HG03280 (cell line): Measurements from ENCODE around the gene TLR5.

Source experiments
- ATAC-seq: cut with Tn5 transposase; IDR thresholded peaks from one replicate; pipeline ENCODE4 v1.9.1; 2021; ENCODE audit warnings: mild to moderate bottlenecking, moderate library complexity; ENCODE audit not compliant: unreplicated experiment

TLR5 gene

DNA sequence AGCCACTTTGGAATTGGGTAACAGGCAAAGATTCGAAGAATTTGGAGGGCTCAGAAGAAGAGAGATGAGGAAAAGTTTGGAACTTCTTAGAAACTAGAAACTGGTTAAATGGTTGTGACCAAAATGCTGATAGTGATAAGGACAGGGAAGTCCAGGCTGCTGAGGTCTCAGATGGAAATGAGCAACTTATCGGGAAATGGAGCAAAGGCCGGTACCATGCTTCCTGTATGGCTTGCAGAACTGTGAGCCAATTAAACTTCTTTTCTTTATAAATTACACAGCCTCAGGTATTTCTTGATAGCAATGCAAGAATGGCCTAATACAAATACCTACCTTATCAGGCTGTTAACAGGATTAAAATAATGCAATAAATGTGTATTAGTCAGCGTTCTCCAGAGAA is 9.4 kb upstream of the TLR5 start:
- ATAC-seq = no peak

DNA sequence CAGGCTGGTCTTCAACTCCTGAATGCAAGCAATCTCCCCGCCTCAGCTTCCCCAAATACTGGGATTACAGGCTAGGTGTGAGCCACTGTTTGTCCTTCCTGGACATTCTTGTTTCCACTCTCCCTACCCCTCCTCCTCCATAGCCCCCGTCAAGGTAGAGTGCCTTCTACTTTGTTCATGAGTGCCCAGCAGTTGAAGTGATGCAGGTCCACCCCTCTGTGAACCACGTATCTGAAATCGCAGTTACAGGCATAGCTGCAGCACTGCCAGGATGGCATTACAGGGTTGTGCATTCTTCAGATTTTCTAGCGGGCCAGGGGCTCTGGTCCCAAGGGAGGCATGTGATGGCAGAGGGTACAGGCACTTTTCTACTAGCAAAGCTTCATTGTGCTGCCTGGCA is 7.4 kb upstream of the TLR5 start:
- ATAC-seq = no peak

DNA sequence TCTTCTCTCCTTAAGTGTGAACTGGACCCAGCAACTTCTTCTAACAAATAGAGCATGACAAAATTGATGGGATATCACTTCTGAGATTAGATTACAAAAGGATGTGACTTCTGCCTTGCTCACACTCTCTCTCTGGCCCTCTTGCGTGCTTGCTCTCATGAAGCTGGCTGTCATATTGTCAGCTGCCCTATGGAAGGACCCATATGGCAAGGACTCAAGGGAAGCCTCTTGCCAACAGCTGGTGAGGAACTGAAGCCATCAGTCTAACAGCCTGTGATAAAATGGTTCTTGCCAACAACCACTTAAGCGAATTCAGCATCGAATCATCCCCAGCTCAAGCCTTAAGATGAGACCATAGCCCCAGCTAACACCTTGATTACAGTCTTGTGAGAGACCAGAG is 4.8 kb upstream of the TLR5 start:
- ATAC-seq = no peak

DNA sequence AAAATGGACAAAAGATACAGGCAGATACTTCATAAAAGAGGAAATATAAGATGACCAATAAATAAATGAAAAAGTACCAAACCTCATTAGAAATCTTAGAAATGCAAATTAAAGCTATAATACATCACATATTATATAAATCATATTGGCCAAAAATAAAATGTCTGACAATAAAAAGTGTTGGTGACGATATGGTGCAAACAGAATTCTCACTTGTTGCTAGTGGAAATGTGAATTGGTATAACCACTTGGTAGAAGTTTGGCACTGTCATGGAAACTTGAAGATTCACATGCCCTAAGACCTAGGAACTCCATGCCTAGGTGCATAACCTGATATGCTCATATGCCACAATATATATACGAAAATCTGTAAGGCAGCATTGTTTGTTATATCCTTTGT is 4.4 kb upstream of the TLR5 start:
- no peak for ATAC-seq

DNA sequence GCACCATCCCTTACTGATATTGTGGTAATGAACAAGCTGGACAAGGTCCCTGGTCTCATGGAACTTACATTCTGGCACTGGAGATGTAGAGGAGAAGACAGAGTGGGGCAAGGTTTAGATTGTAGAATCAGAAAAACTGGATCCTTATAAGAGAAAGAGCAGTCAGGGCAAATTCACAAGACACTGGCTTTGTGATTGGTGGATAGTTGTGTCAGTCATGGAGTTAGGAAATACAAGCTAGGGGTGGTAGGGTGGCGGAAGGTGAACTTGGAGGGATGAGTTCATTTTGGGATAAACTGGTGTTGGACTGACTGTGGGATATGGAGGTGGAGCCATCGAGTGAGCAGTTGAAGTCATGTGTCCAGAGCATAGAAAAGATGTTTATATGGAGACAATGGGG is 3.7 kb upstream of the TLR5 start:
- no peak for ATAC-seq

DNA sequence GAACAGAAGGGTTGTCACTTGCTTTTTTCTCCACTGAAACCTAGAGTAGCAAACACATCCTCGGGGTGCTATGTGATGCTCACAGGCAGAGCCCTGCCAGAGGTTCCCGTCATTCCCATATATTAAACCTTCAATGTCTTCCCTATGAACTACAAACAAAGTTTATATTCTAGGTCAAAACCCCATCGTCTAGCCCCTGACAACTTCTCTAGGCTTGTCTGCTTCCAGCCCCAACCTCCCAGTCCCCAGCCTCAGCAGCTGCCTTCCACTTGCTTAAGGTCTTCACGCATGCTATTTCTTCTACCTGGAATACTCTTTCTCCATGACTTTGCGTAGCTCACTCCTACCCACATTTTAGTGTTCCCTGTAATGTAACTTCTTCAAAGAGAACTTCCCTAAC is 1.9 kb upstream of the TLR5 start:
- ATAC-seq = no peak

DNA sequence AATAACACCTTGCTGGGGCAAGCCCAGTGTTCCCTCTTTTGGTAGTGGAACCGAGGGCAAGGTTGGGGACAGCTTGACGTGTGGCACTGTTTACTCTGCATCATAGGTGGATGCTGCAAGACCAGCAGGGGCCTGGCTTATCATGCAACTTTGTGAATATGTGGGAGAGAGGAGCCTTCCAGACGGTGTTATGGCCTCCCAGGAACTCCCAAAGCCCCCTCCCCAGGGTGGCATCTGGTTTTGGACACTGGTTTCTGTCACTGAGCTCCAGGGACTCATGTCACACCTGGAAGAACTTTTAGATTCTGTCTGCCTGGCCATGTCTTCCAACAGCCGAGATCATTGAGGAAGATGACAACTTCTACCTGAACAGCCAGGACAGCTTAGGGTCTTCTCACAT is 1.4 kb upstream of the TLR5 start:
- ATAC-seq = no peak

DNA sequence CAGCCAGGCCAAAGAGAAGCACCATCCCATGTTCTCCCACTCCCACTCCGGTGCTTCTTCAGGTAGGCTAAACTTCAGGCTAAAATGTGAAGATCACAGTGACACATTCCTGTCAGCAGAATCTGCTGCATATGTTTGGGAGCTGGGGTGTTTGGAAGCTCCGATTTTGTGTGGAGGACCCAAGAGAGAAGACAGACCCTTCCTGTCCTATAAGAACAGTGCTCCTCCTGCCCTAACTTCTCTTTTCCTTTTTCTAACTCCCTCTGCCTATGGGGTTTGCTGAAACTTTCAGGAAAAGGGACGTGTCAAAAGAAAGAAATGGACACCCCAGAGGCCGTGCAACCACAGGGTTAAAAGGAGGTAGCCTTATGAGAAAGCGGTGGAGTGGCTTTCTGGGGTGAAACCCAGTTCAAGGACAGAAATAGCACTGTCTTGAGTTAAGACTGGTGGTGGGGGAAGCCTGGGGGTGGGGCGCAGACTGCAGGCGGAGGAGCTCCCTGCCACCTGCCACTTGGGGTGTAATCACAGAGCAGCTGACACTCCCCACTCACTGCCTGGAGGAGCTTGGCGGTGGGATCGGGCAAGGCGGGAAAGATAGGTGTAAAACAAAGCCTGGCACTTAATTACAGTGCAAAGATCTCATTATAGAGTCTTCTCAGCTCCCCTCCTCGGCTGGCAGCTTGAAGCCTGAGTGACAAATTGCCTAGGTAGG is 645 bp upstream of the TLR5 start:
- ATAC-seq = peak; percentile 39

DNA sequence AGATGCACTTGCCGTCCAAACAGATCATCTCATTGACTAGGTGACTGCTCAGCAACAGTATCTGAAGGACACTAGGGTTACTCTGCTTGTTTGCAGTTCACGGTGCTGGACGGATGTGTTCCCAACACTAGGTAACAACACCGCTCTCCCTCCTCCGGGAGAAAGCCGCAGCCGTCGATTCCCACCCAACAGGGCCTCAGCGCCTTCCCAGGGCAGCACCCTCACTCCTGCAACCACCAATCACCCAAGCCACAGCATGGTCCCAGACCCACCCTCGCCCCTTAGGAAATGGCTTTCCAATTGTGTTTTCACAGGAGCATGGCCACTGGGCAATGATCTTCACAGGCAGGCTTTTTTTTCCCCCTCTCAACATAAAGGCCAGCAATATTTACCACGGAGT is 779 bp downstream of the TLR5 start:
- no peak for ATAC-seq

DNA sequence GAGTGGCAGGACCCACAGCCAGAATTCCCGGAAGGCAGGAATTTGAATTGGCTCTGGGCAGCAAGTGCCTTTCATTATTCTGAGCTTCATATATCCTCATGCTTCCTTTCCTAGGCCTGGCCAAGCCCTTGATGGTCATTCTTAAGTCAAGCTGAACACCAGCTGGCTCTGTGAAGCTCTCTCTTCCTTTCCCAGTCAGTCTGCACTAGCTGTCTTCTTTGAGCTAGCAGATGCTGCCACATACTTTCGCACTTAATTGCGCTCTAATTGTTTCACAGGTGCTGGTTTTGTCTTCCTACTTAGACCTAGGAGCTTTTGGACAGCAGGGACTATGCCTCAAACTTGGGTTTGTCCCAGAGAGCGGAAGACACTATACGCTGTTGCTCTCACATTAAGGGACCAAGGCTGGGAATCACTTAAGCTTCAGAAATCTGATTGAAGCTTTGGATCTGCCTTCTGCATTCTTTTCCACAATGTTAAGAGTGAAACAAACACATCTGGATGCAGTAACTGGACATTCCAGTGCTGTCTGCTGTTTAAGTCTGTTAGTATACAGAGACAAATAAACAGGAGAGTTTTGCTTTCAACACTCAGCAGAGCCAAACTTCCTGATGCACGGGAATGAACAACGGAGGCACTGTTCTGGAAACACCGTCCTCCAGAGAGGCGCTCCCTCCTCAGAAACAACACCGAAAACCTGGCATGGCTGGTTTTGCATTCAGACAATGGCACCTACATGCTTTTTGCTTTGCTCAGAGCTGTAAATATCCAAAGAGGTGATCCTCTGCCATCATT is 2.2 kb downstream of the TLR5 start:
- ATAC-seq = no peak

DNA sequence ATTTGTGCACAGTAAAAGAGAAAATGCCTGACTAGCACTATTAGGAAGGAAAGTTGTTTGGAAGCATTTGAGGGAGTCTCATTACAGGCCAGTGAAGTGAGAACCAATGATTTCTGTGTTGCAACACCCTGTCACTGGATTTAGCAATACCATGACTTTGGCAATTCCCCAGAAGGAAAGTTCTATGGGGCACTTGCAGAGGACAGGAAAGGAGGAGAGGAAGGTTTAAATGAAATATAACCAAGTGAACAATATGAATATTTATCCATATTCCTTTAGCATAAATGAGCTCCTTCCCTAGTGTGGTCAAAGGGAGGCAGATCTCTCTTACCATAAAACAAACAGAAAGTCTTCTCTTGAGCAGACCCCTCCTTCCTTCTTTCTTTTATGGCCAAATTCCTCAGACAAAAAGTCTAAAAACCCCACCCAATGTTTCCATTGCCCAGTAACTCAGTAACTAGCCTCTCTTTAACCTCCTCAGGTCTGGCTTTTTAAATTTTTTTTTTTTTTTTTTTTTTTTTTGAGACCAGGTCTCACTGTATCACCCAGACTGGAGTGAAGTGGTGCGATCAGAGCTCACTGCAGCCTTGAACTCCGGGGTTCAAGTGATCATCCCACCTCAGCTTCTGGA is 5.5 kb downstream of the TLR5 start:
- no peak for ATAC-seq

DNA sequence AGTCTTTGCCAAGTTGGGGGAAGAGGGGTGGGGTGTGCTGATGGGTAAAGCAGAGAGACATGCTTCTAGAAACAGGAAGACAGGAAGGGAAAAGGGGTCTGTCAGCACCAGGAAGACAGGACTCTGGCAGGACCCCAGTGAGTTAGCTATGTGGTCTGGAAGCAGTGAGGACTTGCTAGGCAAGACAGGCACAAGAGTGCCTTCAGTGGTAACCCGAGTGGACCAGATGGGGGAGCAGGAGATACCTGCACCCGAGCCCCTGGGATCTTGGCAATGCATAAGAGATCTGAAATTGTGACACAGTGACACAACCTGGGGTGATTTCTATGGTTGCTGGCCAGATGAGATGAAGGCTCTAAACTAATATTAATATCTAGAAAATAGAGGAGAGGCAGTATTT is 7.0 kb downstream of the TLR5 start:
- ATAC-seq = no peak

DNA sequence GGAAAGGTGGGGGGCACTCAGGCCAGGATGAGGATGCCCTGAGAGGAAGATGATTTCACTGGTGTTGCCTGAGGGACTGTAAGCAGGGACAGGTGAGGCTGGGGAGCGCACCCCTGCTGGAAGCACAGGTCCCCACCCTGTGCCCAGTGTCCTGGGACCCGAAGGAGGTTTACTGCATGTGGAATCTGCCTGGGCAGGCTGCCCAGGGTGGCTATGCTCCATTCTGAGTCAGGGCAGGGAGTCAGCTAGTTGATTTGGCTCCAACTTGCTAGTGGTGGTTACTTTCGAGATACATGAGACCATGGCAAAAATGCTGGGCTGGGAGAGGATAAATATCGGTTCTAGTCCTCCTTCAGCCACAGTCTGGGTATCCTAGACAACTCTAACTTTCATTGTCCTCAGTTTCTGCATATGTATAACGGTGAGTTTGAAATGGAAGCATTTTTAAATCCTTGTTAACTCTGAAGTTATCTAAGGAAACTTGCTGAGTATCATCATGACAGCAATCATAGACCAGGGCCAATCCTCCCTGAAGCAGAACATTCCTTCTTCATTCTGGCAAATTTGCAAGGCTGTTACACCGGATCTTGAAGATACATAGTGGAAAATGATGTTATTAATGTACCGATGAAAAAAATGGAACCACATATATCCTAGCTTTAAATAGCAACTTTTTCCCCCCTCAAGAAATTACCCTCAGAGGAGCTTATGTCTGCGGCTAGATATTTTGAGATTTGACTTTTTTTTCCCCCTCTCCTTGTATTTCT is 7.7 kb downstream of the TLR5 start:
- no peak for ATAC-seq

DNA sequence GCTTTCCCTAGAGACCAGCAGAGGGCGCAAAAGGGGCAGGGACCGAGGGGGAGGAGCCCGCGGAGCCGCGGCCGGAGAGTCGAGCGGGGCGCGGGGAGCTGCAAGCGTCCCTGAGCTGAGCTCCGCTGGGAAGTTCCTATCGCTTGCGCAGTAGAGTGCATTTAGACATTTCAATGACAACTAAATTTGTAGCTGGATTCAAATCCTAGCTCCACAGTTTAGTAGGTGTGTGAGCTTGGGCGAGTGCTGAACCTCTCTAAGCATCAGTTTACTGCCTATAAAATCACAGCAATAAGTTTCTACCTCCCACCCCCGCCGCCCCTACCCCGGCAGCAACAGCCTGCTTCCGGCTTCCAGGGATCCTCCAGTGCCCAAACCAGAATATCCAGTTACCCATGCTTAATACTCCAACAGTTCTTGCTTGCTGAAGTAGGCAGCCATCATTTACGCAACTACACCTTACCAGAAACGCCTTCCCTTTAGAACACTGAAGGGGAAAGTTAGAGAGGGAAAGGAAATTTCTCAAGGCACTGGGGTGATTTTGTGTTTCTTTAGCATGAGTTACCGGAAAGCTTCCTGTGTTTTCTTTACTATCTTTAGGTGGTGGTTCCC is 9.1 kb downstream of the TLR5 start:
- ATAC-seq = peak; percentile 82

DNA sequence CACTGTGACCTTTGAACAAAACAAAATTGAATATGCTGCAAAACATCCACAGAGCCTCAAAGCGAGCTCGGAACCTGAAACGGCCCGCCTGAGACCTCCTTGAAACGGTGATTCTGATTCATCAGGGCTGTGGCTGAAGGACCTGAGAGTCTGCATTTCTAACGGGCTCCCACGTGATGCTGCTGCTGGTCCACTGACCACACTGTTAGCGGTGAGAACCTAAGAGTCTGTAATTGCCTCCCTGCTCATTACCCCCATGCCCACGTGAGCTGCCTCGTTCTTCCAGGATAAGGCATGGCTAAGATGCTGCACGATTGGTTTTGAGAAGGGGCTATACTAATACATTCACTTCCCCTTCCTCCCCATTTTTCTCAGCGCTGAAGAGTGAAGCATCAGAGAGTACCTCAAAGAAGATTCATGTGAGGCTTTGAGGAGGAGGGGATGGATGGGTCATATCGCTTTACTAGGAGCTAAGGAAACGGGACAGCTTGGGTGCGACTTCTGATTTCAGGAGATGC is 9.7 kb downstream of the TLR5 start:
- no peak for ATAC-seq

DNA sequence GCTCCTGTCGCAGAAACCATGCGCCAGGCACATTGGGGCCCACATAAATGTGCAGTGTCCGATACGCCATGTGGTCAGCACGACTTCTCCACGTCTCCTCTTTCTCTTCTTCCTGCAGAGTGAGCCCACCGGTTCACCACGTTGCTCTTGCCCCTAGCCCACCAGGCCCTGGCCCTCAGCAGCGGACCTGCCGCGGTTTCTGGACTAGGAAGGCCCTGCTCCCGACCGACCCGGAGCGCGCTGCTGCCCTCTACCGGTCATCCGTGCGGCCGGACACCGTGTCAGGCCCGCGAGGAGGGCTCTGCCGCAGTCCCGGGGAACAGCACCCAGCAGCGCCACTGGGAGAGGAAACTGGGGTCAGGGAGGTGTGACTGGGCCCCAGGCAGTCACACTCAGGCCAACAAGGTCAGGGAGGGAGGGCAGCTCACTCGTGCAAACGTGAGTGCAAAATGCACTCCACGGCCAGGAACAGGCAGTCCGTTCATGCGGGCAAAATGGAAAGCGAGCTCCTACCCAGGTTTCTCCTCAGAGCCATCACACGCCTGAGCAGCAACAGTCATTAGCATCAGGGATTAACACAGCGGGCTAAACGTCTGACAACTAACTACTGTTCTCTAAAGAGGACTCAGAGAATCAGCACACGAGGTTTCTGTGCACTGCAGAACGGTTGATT is 13.7 kb downstream of the TLR5 start:
- ATAC-seq = peak; percentile 51

DNA sequence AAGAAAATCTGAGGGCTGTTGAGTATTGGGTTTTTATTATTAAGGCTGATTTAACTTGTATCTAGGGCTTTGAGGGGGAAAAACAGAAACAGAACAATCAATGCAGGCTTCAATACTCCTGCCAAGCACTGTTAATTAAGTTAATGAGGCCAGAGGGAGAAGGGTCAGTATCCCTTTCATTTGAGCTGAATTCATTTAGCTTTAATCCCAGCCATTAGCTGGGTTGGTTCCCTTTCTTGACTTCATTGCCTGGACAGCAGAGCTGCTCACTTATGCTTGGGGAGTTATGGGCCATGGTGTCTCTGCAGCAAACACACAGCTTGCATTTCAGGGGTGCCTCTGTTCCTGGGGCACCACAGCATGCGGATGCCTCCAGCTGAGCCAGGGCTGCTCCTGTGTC is 16.3 kb downstream of the TLR5 start:
- no peak for ATAC-seq

DNA sequence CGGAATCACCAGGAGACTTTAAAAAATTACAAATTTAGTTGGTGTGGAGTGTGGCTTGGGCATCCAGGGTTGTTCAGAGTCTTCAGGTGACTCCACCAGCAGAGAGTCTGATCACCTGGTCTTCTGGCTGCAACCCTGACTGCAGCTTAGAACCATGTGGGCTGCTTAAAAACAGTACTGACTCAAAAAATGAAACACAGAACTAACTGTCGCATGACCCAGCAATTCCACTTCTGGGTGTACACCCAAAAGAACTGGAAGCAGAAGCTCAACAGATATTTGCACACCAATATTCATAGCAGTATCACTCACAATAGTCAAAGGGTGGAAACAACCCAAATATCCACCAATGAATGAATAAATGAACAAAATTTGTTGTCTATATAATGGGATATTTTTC is 17.3 kb downstream of the TLR5 start:
- no peak for ATAC-seq

DNA sequence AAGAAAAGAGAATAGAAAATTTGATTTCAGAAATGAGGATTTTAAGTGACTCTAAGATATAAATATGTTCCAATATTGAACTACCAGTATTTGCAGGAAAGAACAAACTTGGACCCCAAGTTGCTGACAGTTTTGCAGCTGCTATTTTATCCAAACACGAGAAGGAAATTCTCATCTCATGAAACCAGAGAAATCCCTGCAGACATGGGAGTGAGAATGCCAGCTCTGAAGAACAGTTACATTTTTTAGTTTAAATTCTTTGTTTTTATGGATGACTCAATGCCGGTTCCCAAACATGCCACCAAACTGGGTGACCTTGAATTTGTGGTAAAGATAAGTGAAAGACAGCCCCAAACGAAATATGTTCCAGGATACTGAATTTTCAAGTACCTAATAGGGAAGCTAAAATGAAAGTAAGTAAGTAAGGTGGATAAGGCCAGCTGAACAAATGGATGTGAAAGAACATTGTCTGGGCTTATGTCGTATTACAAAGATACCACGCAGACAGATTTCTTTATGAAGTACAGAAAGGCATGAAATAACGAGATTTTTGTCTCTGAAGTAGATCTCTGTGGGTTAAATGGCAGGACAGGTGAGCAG is 19.9 kb downstream of the TLR5 start:
- ATAC-seq = no peak

DNA sequence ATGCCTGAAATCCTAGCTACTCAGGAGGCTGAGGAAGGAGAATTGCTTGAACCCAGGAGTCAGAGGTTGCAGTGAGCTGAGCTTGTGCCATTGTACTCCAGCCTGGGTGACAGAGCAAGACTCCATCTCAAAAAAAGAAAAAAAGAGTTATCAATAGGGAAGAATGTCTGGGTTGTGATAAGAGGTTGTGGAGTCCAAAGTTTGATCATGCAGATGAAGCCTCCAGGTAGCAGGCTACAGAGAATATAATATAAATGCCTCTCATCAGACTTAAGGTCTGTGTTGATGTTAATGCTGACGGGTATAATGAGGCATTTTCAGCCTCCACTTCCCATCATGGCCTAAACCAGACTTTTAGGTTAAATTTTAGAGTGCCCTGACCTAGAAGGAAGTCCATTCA is 24.6 kb downstream of the TLR5 start:
- ATAC-seq = no peak
